LNCaP clone FGC (cell line): Measurements from ENCODE around the gene RGS7BP.

ENCODE experiments used
- DNase-seq: peaks from one replicate; pipeline ENCODE4 v3.0.0-alpha.2; 2011; ENCODE audit warnings: low read depth
- H3K4me3 ChIP-seq: 2 replicates; pipeline ENCODE4 v1.5.1; 2011; ENCODE audit warnings: mild to moderate bottlenecking, low read depth, low read length, control low read depth
- CTCF ChIP-seq: IDR thresholded peaks from 2 replicates; pipeline ENCODE4 v1.5.1; 2012; ENCODE audit warnings: mild to moderate bottlenecking; ENCODE audit not compliant: control insufficient read depth, insufficient read depth; ENCODE audit errors: extremely low read depth

RGS7BP gene

GRCh38 chr5:64654561-64654938 lies 148.7 kb downstream of the RGS7BP start:
- peak; percentile 40 for DNase-seq
- no peak for TF ChIP-seq CTCF
- H3K4me3 ChIP-seq = no peak overlapping the region

- no peak for DNase-seq
- no peak for TF ChIP-seq CTCF
Observed at GRCh38 chr5:64655596-64655995, 149.8 kb downstream of the RGS7BP start.

GRCh38 chr5:64659289-64659688 lies 153.5 kb downstream of the RGS7BP start:
- no peak for TF ChIP-seq CTCF
- H3K4me3 ChIP-seq = no peak overlapping the region
- DNase-seq = no peak

More at GRCh38 chr5:64655596-64655995, 149.8 kb downstream of the RGS7BP start:
- H3K4me3 ChIP-seq = no peak overlapping the region
